KMS-11 (cell line): ENCODE results near the gene KRTAP5-10.
"Not testable (repeated sequence)": the region's sequence is repeated elsewhere in the genome, so short reads cannot be mapped to it uniquely, and the experiment has no call there.

ENCODE experiments used
- H2AFZ ChIP-seq: fragments of 200-600 bp; sonication (generic); 2 replicates; pipeline ENCODE4 v1.6.1; 2016; ENCODE audit warnings: antibody characterized with exemption, mixed run types, low read depth
- H3K27ac ChIP-seq: fragments of 200-600 bp; sonication (generic); 2 replicates; pipeline ENCODE4 v1.6.1; 2016; ENCODE audit warnings: mild to moderate bottlenecking, mixed run types
- H3K27me3 ChIP-seq: fragments of 200-600 bp; sonication (generic); 2 replicates; pipeline ENCODE4 v1.6.1; 2017; ENCODE audit warnings: mild to moderate bottlenecking, low read depth, mixed run types, moderate library complexity; ENCODE audit not compliant: insufficient read depth
- H3K36me3 ChIP-seq: fragments of 200-600 bp; sonication (generic); 2 replicates; pipeline ENCODE4 v1.6.1; 2017; ENCODE audit warnings: mild to moderate bottlenecking, mixed run types; ENCODE audit not compliant: insufficient read depth
- H3K4me1 ChIP-seq: fragments of 200-600 bp; sonication (generic); 2 replicates; pipeline ENCODE4 v1.6.1; 2016; ENCODE audit warnings: mild to moderate bottlenecking, low read depth, mixed run types; ENCODE audit not compliant: poor library complexity, severe bottlenecking
- H3K4me2 ChIP-seq: fragments of 200-600 bp; sonication (generic); 2 replicates; pipeline ENCODE4 v1.7.0; 2016; ENCODE audit warnings: mild to moderate bottlenecking, mixed run types
- H3K4me3 ChIP-seq: fragments of 200-600 bp; sonication (generic); IDR thresholded peaks from 2 replicates; pipeline ENCODE4 v1.6.1; 2017; ENCODE audit warnings: low read depth, low read length, mixed read lengths; ENCODE audit not compliant: insufficient read depth
- H3K79me2 ChIP-seq: fragments of 200-600 bp; sonication (generic); 2 replicates; pipeline ENCODE4 v1.6.1; 2016; ENCODE audit warnings: low read depth, mixed run types; ENCODE audit not compliant: insufficient read depth
- H3K9ac ChIP-seq: fragments of 200-600 bp; sonication (generic); 2 replicates; pipeline ENCODE4 v1.6.1; 2016; ENCODE audit warnings: mild to moderate bottlenecking, mixed run types
- H4K20me1 ChIP-seq: fragments of 200-600 bp; sonication (generic); 2 replicates; pipeline ENCODE4 v1.6.1; 2016; ENCODE audit warnings: mild to moderate bottlenecking, mixed run types; ENCODE audit not compliant: insufficient read depth
- TF ChIP-seq, protein P1 (sequence below): fragments of 200-600 bp; sonication (generic); conservative IDR thresholded peaks from 2 replicates; pipeline ENCODE4 v1.6.1; 2017; ENCODE audit warnings: low read depth, mild to moderate bottlenecking, antibody characterized with exemption, low read length, moderate library complexity, mixed read lengths

Gene KRTAP5-10

DNA sequence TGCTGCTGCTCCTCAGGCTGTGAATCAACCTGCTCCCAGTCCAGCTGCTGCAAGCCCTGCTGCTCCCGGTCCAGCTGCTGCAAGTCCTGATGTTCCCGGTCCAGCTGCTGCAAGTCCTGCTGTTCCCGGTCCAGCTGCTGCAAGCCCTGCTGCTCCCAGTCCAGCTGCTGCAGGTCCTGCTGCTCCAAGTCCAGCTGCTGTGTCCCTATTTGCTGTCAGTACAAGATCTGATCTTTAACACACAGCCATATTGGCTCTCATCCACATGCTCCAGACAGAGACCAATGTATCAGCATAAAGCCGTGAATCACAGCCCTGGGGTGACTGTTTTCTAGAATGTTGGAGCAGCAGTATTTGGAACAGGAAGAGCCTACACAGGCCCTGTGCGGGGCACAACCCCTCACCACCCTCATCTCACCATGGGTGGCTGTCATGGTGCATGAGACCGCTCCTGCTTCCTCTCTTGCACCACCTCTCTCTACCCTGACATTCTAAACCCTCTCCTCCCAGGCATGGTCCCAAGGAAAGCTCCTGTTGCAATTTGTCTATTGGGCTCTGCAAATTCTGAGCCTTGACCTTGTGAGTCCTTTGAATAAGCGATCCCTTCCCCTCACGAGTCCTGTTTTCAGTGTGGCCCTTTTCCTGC, 3.5 kb downstream of the KRTAP5-10 start:
- no peaks in the 10 kb centered on the region for H3K36me3 ChIP-seq
- no peak overlapping the region for H2AFZ ChIP-seq
- H3K27ac ChIP-seq: no peak overlapping the region
- TF ChIP-seq, protein P1, sequence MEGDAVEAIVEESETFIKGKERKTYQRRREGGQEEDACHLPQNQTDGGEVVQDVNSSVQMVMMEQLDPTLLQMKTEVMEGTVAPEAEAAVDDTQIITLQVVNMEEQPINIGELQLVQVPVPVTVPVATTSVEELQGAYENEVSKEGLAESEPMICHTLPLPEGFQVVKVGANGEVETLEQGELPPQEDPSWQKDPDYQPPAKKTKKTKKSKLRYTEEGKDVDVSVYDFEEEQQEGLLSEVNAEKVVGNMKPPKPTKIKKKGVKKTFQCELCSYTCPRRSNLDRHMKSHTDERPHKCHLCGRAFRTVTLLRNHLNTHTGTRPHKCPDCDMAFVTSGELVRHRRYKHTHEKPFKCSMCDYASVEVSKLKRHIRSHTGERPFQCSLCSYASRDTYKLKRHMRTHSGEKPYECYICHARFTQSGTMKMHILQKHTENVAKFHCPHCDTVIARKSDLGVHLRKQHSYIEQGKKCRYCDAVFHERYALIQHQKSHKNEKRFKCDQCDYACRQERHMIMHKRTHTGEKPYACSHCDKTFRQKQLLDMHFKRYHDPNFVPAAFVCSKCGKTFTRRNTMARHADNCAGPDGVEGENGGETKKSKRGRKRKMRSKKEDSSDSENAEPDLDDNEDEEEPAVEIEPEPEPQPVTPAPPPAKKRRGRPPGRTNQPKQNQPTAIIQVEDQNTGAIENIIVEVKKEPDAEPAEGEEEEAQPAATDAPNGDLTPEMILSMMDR: no peak
- no peak overlapping the region for H3K4me2 ChIP-seq
- no peak overlapping the region for H3K9ac ChIP-seq
- no peaks in the 10 kb centered on the region for H4K20me1 ChIP-seq
- H3K27me3 ChIP-seq: no peaks in the 10 kb centered on the region
- H3K4me3 ChIP-seq: no peak overlapping the region
- H3K79me2 ChIP-seq: no peaks in the 10 kb centered on the region
- no peaks in the 10 kb centered on the region for H3K4me1 ChIP-seq

DNA sequence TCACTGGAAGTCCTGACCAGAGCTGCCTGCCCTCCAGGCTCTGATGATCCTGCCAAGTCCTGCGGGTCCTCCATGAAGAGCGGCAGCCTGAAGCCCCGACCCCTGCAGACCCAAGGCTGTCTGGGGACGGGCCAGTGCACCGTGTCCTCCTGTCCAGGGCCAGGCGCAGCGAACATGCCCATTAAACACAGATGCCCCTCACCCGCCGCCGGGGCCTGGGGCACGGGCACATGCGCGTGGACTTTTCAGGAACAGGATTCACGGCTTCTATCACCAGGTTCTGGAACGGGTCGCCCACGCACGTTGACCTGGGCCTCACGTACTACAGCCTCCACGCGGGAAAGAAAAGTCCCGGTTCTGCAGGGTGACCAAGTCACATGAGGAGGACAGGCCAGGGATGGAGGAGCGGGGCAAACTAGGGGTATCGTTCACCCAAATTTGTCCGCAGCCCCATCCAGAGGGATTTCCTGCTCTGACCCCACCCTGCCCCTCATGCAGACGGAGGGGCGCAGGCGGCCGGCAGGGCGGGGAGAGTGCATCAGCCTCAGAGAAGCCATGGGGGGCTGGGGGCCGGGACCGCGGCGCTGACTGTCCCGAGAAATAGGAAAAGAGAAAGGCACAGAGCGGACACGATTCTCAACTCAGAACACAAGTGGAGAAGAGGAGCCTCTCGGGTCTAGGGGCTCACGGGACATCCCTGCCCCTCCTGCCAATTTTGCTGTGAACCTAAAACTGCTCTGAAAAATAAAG, 5.9 kb downstream of the KRTAP5-10 start:
- not testable (repeated sequence) for H2AFZ ChIP-seq, H3K27me3 ChIP-seq, H3K4me3 ChIP-seq, H3K27ac ChIP-seq, H3K4me1 ChIP-seq, H3K79me2 ChIP-seq, H3K36me3 ChIP-seq, H4K20me1 ChIP-seq, H3K4me2 ChIP-seq, H3K9ac ChIP-seq

DNA sequence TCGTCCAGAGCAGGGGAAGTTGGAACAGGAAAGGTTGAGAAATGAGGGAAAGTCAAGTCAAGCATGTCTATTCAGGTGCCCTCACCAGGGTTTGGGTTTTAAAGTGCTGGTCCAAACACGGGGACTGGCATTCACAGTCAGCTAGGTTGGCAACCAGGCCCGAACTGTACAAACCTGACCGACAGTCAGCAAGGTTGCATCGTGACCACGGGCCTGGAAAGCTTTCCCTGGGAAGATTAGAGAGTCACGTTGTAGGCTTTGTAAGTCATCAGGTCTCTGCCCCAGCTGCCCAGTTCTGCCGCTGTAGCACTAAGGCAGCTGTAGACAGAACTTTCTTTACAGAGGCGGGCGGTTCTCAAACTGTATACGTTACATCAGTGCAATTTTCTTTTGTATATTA, 7.4 kb downstream of the KRTAP5-10 start:
- Histone ChIP-seq H2AFZ (no peak overlapping the region), H3K79me2 (no peaks in the 10 kb centered on the region), H3K27me3 (no peaks in the 10 kb centered on the region), H3K4me1 (no peaks in the 10 kb centered on the region), H3K4me3 (no peak overlapping the region), H3K27ac (no peak overlapping the region), H4K20me1 (no peaks in the 10 kb centered on the region), H3K4me2 (no peak overlapping the region), H3K36me3 (no peaks in the 10 kb centered on the region), H3K9ac (no peak overlapping the region)
- TF ChIP-seq, protein P1: no peak

DNA sequence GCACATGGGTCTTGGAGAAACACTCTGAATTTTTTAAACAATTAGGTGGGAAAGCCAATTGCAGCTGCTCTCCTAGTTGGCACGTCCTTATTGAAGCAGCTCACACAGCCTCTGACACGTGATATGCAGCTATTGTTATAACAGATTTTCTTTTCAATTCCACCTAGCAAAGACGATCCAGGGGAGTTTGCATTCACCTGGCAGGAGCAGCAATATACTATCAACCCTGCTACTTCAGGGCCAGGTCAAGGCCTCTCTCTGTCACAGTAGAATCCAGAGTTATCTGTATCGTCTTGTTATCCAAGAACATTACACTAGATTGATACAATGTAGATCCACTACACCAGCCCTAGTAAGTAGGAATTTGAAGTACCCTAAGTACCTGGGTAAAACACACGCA, 9.1 kb downstream of the KRTAP5-10 start:
- no peaks in the 10 kb centered on the region for H3K27me3 ChIP-seq
- H3K79me2 ChIP-seq: no peaks in the 10 kb centered on the region
- no peaks in the 10 kb centered on the region for H4K20me1 ChIP-seq
- no peak overlapping the region for H3K4me3 ChIP-seq
- no peaks in the 10 kb centered on the region for H3K36me3 ChIP-seq
- H2AFZ ChIP-seq: no peak overlapping the region
- no peak overlapping the region for H3K4me2 ChIP-seq
- TF ChIP-seq, protein P1: no peak
- no peaks in the 10 kb centered on the region for H3K4me1 ChIP-seq
- no peak overlapping the region for H3K9ac ChIP-seq
- H3K27ac ChIP-seq: no peak overlapping the region
